ENCODE results near the gene FUOM. TPM values are rescaled to one million over a fixed set of nuclear protein-coding genes. Genes with fewer than 3 reads are reported as not detected.

FUOM gene
- polyA plus RNA-seq, 1 of the 3 experiments (the other 2 are of a cell fraction) = 32.5 TPM

DNA sequence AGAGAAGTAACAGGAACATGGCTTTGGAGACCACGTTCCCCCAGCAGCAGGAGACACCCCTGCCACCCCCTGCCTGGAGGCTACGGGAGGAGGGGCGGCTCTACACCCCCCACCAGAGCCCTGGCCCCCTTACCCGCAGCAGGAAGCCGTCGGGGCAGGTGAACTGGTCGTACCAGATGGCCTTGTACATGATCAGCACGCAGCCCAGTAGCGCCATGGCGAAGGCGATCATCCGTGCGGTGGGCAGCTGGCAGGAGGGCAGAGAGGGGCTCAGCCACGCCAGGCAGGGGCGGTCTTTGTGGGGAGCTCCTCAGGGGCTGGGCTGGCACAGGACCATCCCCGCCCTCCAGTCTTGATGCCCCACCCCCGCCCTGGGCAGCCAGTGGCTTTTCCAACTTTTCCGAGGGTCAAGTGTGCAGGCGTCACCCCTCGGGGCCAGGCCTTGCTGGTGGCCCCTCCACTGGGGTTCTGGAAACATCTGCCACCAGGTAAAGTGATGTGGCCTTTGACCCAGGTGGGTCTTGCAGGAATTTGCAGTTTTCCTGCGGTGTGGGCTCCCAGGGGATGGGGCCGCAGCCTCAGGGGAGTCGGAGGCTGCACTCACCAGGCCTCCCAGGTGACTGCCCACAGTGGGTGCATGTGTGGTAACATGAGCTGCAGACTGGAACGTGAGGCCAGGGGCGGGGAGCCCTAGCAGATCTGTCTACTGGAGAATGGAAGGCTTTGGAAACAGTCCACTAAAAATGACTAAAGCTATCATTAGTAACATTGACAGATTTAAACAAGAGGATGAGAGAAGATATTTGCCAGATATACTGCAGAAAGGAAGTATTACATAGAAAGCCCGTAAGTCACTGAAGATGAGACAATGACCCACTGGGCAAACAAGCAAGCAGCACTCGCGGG lies 30.8 kb downstream of the FUOM start:
- no peak for DNase-seq
- Histone ChIP-seq H3K9me2 (no peaks in the 10 kb centered on the region), H2AFZ (ENCODE audit: low read depth) (no peak overlapping the region), H3K27ac (ENCODE audit: low read depth in 2 of 2, low read length in 1 of 2) (peak overlapping the region in 1 of 2 experiments; percentile 5; a peak in 1 of 4 replicates), H3K4me1 (ENCODE audit: control insufficient read depth in 1 of 2, insufficient read depth in 2 of 2, low read depth in 1 of 2, low read length in 1 of 2) (peaks cover 7 to 34% of the 10 kb centered on the region in 2 experiments; a peak in 2 of 4 replicates), H3K4me2 (no peak overlapping the region), H3F3A (replicated peaks; ENCODE audit: insufficient read depth) (peaks cover 7% of the 10 kb centered on the region), H4K20me1 (ENCODE audit: insufficient read depth) (no peaks in the 10 kb centered on the region), H3K27me3 (ENCODE audit: insufficient read depth) (peaks cover 13% of the 10 kb centered on the region), H3K4me3 (ENCODE audit: low read depth in 2 of 2, low read length in 1 of 2) (no peak overlapping the region; a peak in 1 of 4 replicates), H3K9me3 (no peaks in the 10 kb centered on the region), H3K79me2 (ENCODE audit: insufficient read depth) (no peaks in the 10 kb centered on the region), H3K9ac (no peak overlapping the region), H3K36me3 (replicated peaks in 1 of 2; ENCODE audit: control insufficient read depth in 1 of 2, insufficient read depth in 2 of 2, low read length in 1 of 2) (no peaks in the 10 kb centered on the region)
- TF ChIP-seq, protein P1, sequence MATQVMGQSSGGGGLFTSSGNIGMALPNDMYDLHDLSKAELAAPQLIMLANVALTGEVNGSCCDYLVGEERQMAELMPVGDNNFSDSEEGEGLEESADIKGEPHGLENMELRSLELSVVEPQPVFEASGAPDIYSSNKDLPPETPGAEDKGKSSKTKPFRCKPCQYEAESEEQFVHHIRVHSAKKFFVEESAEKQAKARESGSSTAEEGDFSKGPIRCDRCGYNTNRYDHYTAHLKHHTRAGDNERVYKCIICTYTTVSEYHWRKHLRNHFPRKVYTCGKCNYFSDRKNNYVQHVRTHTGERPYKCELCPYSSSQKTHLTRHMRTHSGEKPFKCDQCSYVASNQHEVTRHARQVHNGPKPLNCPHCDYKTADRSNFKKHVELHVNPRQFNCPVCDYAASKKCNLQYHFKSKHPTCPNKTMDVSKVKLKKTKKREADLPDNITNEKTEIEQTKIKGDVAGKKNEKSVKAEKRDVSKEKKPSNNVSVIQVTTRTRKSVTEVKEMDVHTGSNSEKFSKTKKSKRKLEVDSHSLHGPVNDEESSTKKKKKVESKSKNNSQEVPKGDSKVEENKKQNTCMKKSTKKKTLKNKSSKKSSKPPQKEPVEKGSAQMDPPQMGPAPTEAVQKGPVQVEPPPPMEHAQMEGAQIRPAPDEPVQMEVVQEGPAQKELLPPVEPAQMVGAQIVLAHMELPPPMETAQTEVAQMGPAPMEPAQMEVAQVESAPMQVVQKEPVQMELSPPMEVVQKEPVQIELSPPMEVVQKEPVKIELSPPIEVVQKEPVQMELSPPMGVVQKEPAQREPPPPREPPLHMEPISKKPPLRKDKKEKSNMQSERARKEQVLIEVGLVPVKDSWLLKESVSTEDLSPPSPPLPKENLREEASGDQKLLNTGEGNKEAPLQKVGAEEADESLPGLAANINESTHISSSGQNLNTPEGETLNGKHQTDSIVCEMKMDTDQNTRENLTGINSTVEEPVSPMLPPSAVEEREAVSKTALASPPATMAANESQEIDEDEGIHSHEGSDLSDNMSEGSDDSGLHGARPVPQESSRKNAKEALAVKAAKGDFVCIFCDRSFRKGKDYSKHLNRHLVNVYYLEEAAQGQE (IDR thresholded peaks at IDR 0.05; ENCODE audit: low read depth, low read length) = no peak
- TF ChIP-seq POLR2AphosphoS5 (IDR thresholded peaks at IDR 0.05; ENCODE audit: low read depth, low read length) (no peak), MEF2A (IDR thresholded peaks at IDR 0.05; ENCODE audit: borderline replicate concordance, low read depth) (no peak), JUND (IDR thresholded peaks at IDR 0.05) (no peak), TCF12 (IDR thresholded peaks at IDR 0.05) (peak; percentile 80), YY1 (IDR thresholded peaks at IDR 0.05; ENCODE audit: low read depth) (no peak), NRF1 (IDR thresholded peaks at IDR 0.05; ENCODE audit: low read depth, low read length) (no peak), RXRA (IDR thresholded peaks at IDR 0.05; ENCODE audit: borderline replicate concordance, low read depth) (no peak), GABPA (IDR thresholded peaks at IDR 0.05; ENCODE audit: low read depth) (no peak), RFX5 (IDR thresholded peaks at IDR 0.05; ENCODE audit: low read length) (no peak), GATA2 (CRISPR knock-in tag; IDR thresholded peaks at IDR 0.05) (no peak), NFIC (IDR thresholded peaks at IDR 0.05; ENCODE audit: borderline replicate concordance) (peak; percentile 37; the same call in 1 of the 2 replicates), FOXJ3 (CRISPR knock-in tag; IDR thresholded peaks at IDR 0.05) (no peak), RAD21 (IDR thresholded peaks at IDR 0.05; ENCODE audit: low read length) (no peak), FOSL2 (IDR thresholded peaks at IDR 0.05; ENCODE audit: borderline replicate concordance, low read depth) (no peak), FOXM1 (IDR thresholded peaks at IDR 0.05; ENCODE audit: low read depth) (no peak), SMC3 (IDR thresholded peaks at IDR 0.05; ENCODE audit: low read depth, low read length) (no peak), TAF1 (IDR thresholded peaks at IDR 0.05; ENCODE audit: borderline replicate concordance, low read depth, low read length) (no peak), TEAD4 (IDR thresholded peaks at IDR 0.05; ENCODE audit: borderline replicate concordance, insufficient read depth) (no peak)
- TF ChIP-seq, protein P2, sequence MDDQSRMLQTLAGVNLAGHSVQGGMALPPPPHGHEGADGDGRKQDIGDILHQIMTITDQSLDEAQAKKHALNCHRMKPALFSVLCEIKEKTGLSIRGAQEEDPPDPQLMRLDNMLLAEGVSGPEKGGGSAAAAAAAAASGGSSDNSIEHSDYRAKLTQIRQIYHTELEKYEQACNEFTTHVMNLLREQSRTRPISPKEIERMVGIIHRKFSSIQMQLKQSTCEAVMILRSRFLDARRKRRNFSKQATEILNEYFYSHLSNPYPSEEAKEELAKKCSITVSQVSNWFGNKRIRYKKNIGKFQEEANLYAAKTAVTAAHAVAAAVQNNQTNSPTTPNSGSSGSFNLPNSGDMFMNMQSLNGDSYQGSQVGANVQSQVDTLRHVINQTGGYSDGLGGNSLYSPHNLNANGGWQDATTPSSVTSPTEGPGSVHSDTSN (IDR thresholded peaks at IDR 0.05) = peak; percentile 79
- TF ChIP-seq, protein P3, sequence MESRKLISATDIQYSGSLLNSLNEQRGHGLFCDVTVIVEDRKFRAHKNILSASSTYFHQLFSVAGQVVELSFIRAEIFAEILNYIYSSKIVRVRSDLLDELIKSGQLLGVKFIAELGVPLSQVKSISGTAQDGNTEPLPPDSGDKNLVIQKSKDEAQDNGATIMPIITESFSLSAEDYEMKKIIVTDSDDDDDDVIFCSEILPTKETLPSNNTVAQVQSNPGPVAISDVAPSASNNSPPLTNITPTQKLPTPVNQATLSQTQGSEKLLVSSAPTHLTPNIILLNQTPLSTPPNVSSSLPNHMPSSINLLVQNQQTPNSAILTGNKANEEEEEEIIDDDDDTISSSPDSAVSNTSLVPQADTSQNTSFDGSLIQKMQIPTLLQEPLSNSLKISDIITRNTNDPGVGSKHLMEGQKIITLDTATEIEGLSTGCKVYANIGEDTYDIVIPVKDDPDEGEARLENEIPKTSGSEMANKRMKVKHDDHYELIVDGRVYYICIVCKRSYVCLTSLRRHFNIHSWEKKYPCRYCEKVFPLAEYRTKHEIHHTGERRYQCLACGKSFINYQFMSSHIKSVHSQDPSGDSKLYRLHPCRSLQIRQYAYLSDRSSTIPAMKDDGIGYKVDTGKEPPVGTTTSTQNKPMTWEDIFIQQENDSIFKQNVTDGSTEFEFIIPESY (IDR thresholded peaks at IDR 0.05; ENCODE audit: borderline replicate concordance, low read depth) = no peak
- TF ChIP-seq, protein P4, sequence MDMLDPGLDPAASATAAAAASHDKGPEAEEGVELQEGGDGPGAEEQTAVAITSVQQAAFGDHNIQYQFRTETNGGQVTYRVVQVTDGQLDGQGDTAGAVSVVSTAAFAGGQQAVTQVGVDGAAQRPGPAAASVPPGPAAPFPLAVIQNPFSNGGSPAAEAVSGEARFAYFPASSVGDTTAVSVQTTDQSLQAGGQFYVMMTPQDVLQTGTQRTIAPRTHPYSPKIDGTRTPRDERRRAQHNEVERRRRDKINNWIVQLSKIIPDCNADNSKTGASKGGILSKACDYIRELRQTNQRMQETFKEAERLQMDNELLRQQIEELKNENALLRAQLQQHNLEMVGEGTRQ (IDR thresholded peaks at IDR 0.05; ENCODE audit: borderline replicate concordance, low read depth, low read length) = no peak
- CTCF ChIA-PET = interaction anchor here (0.6 to 4.7 kb wide), 5 partner anchors 9 to 49 kb away, joined by 3 to 73 read pairs (median 3); partner anchors contain the start of genes FUOM, TUBGCP2 and ZNF511
- 58% methylated on average over 11 of the region's 28 CpGs for WGBS (ENCODE audit: low lambda C conversion rate)
- POLR2A ChIA-PET = interaction anchor here (1.4 kb wide), 1 partner anchor 34 kb away, joined by 4 read pairs; no protein-coding TSS in a partner anchor

Data from SK-N-SH (cell line).